HG03521 (cell line): ENCODE data around the gene ATG16L1.

ENCODE experiments used
- ATAC-seq: cut with Tn5 transposase; IDR thresholded peaks from one replicate; pipeline ENCODE4 v1.9.1; 2021; ENCODE audit warnings: mild to moderate bottlenecking, moderate library complexity; ENCODE audit not compliant: unreplicated experiment

Gene ATG16L1

DNA sequence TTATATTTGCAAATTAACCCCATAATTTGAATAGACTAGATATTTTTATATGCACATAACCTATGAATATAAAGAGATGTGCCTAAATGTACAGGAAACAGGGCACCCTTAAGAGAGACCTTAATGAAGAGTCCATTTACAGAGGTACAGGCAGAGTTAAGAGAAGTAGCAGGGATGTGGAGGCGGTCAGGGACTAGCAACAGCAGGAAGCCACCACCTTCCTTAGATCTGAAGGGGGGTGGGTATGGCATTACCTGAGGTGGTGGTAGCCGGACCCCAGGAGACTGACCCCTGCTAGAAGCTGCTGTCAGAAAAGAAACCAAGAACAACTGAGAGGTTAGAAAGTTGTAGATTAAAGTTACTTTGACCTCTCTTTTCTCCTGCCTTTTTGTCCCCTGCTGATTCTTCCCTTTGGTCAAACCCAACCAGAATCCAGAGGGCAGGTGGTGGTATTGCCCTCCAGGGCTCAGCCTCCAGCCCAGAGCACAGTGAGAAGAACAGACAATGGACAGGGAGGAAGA lies 24.9 kb upstream of the ATG16L1 start:
- ATAC-seq, result no peak

DNA sequence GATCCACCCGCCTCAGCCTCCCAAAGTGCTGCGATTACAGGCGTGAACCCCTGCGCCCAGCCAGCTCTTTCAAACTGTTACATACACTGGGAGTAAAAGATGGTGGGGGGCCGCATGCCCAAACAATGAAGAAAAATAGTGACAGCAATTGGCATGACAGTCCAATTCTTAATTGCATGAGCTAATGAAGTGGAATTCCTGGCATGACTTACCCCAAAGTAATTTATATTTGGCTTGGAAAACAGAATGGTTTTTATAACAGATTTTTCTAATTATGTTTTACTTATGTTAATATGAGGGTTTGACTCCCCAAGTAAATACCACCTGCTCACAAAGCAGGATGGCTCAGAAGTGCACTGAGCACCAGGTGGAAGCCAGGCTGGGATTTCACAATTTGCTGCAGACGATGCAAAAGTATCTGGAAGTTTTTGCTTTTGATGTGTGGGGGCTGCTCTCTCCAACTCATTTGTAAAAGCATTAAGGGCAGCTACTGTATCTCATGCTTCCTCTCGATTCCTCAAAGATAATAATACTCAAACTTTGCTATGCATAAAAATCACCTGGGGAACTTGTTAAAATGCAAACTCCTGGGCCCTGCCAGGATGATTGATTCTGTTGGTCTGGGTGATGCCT lies 24.0 kb upstream of the ATG16L1 start:
- ATAC-seq, result no peak

DNA sequence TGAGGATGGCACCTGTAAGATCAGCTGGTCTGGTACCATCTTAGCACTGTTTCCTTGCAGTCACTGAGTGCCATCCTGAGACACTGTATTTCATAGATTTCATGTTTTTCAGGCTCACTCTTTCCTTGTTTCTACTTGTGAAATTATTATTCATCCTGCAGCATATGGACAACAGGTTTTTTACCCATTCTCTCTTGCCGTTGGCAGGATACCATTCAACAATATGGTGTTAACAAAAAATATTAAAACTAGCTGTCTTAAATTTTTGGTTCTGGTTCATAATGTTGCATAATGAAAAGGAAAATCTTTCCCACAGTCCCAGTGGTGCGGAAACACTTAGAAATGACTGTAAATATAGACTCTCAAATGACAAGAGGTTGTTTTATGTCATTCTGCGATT lies 23.1 kb upstream of the ATG16L1 start:
- no peak for ATAC-seq

DNA sequence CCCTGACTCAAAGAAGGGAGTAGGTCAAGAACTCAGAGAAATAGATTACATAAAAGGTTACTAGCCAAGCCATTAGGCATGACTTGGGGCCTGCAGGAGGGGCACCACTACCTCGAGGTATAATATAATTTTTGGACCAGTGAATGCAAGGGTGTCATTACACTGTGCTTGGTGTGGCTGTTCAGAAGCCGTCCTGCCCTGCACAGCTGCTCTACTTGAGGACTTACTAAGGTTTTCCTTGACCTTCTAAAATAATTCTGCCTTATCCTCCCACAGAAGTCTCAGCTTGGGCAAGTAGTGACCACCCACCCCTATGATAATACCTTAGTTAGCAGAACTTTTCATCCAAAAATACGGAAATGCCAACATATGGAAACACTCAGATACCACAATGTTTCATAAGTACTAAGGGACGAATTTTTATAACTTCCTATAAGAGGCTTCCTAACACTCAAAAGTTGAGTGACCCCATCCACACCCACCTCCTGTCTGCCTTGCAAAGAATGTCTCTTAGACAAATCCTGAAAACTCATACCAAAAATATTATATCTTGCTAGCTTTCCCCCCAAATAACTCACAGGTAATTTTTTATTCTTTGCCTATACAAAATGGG lies 17.7 kb upstream of the ATG16L1 start:
- ATAC-seq, result no peak

DNA sequence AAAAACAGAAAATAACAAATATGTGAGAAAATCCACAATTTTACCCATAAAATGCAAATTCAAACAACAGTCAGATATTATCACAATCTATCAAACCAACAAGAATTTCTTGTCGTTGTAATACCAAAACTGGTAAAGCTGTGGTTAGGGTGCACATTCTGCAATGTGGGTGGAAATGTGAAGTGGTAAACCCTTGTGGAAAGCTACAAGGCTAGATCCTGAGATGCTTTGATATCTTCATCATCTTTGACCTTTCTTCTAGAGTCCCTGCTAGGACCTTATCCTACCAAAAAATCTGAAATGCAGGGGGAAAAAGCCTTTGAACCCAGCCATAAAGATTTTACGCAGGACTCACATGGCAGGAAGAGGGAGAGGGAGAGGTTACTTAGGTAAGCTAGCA lies 17.2 kb upstream of the ATG16L1 start:
- no peak for ATAC-seq

DNA sequence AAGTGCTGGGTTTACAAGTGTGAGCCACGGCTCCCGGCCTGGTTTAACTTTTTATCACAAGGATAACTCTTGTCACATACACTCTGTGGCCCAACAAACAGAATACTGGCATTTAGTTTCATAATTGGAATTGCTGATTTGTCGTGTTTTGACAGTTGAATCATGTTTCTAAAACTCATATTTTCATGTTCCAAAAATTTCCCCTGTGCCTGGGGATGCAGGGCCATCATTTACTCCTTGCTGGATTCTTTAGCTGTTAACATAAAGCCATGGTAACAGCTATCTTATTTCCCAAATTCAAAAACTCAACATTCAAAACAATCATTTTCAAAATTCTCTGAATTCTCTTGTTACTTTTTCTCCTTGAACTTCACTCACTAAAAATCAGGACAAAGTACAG lies 16.5 kb upstream of the ATG16L1 start:
- ATAC-seq, result no peak

DNA sequence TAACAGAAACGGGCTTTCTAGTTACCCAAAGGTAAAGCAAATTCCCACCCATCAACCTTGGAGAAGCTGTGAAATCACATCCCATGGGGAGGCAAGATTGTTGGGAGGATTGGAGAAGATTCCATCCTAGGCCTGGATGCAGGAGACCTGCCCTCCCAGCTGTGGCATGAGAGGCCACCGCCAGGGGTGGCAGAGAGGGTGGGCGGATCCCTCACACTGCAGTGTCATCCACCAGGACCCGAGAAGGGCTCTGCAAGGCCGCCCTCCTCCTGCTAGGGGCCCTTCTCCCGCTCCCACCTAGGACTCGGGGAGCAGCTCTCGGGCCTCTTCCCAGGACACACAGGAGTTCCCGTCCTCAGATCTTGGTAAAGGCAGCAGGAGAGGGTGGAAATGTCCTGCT lies 15.5 kb upstream of the ATG16L1 start:
- ATAC-seq, result no peak

DNA sequence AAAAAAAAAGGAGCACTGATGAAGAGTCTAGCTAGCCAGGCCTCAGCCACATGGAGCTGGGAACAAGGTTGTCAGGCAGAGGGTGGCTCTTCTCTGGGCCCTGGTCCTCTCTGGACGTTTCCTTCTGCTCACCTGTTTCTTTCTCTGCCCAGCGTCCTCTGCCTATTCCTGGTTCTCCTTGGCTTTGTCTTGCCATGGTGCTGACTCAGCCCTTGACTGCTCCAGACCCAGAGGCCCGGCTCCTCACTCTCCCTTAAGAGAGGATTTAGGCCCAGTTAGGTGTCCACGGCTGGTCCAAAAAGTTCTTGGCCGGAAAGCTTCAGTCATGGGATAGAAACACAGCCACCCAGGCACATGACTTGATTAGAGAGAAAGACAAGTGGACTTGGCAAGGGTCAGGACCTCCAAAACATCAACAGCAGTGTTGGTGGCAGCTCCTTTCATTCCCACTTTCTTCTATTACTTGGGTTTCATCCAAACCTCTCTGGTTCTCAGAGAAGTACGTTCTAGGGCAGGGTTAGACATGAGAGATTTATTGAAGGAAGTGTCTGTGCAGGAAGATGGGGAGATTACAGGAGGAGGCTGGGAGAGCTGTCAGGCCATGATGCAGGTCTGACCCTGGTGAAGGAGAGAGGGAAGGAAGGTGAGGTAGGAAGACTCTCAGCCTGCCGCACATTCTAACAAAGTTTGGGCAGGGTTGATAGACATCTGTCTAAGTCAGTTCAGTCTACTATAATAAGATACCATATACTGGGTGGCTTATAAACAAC lies 14.5 kb upstream of the ATG16L1 start:
- no peak for ATAC-seq

DNA sequence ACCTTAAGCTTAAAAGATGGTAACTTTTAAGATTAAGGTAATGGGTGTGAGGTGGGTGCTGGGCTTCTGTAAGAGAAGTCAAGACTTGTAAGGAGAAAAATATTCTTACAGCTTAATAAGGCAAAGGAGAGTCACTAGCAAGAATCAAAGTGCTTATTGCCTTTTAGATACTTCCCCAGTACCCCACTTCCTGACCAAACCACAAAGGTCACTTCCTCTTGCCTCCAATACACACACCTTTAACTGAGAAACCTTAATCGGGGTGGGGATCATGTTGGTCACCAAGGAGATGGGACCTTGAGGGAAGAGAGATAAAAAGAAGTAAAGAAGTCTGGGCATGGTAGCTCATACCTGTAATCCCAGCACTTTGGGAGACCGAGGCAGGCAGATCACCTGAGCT lies 10.6 kb upstream of the ATG16L1 start:
- no peak for ATAC-seq

DNA sequence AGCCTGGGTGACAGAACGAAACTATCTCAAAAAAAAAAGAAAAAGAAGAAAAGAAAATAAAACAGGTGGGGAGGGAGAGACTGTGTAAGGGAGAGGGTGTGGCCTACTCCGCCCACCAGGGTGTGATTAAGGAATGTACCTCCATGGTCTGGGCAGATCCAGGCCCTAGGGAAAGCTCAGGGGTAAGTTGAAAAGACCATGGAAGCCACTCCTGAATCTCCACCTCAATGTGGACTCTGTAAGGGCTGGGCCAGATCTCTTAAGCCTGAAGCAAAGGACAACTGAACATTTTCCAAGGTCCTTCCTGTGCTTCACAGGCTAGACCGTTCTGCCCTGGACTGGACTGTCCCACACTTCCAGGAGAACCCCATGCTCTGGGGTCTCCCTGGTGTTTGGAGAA lies 9.7 kb upstream of the ATG16L1 start:
- ATAC-seq, result no peak

DNA sequence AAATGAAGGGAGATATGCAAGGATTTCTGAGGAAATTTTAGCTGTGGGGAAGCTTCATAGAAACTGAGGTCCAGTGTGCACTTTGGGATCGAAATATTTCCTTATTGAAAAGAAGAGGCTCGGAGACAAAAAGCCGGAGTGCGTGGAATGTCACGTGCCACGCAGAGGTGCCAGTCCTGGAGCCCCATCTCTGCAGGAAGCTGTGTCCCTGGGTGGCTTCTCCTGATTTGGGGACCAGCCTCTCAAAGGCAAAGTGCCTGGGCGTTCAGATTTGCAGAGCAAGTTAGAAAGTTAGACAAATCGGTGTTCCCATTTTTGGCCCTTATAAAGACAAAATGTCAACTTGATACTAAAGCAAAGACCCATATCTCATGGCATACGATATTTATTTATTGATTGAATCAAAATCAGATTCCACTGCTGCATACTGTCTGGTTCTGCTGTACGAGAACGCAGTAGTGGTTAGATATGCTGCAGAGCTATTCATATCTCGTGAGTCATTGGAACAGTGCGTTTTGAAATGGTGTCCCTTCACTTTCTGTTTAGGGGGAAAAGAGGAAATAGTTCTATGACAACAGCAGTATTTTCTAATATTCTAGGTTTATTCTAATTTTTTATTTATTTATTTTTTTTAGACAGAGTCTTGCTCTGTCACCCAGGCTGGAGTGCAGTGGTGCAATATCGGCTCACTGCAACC lies 9.1 kb upstream of the ATG16L1 start:
- no peak for ATAC-seq

DNA sequence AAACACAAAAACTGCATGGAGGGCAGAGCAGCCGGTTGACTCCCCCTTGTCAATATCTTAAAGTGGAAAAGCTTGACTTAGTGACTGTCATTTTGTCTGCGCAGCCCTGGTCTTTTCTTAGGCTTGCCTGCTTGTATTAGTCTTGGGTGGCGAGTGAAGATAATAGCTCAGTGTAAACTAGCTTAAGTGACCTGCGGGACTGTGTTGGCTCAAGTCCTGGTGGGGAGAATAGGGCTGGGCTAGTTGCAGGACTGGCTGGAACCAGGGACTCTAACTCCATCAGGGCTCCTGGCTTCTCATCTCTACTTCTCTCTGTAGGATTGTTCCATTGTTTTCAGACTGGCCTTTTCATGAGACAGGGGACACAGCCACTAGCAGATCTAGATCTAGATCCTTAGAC lies 8.1 kb upstream of the ATG16L1 start:
- no peak for ATAC-seq

DNA sequence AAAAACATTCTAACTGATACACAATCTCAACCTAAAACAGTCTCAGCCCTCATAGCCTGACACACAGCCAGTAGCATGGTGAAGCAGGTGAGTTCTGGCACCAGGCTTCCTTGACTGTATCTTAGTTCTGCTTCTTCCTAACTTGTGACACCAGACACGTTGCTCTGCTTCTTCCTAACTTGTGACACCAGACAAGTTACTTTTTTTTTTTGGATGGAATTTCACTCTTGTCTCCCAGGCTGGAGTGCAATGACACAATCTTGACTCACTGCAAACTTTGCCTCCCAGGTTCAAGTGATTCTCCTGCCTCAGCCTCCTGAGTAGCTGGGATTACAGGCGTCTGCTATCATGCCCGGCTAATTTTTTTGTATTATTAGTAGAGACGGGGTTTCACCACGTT lies 6.7 kb upstream of the ATG16L1 start:
- ATAC-seq, result no peak

DNA sequence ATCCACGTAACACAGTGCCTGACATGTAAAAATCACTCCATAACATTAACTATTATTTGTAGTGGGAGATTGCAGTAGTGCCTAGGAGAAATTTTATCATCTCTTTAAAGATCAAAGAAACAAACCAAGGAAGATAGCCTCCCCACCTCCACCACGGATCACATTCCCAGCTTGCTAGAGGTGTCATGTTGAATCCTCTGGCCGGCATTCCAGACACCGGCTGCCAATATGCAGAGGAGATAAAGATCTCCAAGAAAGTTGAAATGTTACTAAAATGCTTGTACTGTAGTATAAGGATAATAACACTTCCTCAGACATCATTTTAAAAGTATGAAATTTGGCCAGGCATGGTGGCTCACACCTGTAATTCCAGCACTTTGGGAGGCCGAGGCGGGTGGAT lies 6.1 kb upstream of the ATG16L1 start:
- no peak for ATAC-seq

DNA sequence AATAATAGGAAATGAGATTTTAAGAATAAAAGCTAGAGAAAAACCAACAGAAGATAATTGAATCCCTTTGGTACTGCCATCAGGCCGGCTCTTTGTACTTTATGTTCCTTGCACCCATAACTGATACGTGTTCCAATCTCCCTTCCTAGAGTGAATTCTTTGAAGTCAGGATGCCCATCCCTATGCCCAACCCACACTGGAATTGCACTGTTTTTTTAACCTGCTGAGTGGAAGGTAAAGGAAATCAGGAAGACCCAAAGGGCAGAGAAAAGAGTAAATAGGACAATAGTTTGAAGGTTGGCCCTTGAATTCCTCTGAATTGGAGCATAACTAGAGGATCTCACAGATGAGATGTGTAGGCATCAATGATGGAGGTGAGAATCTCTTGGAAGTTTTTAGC lies 4.4 kb upstream of the ATG16L1 start:
- ATAC-seq, result no peak

DNA sequence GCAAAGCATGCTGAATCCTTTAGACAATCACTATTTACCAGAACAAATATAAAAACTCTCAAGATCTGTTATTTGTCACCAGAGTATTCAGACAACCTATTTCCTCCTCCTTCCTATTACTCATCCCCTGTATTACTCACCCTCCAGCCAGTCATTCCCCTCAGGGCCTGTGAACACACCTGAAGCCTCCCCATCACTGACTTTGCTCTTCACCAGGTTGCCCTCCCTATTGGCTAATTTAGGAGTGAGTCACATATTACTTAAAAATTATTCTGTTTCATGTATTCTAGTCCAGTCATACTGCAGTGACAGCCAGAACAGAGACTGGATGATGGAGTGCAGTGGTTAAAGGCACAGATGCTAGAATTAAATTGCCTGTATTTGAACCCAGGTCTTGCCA lies 3.7 kb upstream of the ATG16L1 start:
- no peak for ATAC-seq

DNA sequence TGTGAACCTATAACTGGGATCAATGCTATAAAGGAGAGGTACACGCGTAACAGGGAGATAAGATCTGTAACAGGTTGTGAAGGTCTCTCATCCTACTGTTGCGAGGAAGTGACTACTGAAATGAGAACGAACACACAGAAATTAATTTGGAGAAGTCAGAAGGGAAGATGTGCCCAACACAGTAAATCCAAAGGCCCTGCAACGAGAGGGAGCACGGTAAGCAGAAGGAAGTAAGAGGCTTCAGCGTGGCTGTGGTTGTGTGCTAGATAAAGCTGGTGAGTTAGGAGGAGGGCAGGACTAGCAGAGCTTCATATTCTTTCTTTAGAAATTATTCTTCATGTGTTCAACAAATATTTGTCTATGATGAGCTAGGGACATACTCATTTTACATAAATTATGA lies 2.5 kb upstream of the ATG16L1 start:
- no peak for ATAC-seq

DNA sequence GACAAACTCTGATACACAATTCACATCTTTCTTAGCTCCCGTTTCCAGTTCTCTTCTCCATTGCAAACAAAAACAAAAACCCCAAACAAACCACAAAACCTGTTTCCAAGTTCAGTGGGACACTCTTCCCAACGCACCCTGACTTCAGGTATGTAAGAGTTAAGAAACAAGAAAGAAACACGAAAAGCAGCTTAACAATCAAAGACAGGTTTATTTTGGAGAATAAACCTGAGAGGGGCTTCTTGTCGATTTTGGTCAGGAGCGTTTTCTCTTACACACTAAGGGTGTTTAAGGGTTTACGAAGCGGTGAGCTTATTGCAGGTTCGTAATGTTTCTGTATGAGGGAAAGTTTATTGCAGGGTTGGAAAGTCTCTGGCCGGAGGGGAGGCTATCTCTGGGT lies 905 bp upstream of the ATG16L1 start:
- ATAC-seq, result no peak

DNA sequence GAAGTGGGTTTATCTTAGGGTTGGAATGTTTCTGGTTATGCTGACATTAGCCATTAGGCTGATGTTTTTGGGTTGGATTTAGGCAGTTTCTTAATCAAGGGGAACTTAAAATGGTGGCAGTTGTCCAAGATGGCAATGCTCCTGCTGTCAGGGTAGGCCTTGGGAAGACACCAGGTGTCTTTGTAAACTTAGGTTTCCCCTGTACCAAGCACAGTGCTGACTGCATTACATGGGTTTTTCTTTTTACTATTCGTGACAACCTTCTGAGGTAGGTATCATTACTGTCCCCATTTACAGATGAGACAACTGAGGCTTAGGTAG lies 528 bp upstream of the ATG16L1 start:
- ATAC-seq, result no peak

DNA sequence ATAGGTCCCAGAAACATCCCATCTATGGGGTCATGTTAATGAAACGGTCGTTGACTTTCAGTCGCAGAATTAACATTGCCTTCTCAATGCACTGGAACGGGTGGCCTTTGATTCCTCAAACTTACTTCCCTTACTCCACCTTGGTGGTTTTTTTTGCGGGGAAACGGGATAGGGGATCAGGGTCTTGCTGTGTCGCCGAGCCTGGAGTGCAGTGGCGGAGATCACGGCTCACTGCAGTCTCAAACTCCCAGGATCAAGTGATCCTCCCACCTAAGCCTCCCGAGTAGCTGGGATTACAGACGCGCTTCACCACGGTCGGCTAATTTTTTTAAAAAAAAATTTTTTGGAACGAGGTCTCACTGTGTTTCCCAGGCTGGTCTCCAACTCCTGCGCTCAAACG lies 754 bp downstream of the ATG16L1 start:
- ATAC-seq, result no peak

DNA sequence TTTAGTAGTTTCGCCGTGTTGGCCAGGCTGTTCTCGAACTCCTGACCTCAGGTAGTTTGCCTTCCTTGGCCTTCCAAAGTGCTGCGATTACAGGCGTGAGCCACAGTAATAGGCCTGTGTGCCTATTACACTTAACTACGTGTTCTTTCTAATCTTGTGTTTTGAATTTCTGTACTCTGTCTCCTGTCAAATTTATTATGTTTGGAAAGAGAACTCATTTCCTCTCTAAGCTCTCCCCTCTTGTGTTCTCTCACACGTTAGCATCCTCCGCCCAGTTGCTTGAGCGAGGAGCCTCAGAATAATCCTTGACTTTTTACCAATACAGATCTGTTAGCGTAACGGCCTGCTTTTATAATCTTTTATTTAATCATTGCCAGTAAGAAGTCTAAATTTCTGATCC lies 3.7 kb downstream of the ATG16L1 start:
- ATAC-seq, result no peak

DNA sequence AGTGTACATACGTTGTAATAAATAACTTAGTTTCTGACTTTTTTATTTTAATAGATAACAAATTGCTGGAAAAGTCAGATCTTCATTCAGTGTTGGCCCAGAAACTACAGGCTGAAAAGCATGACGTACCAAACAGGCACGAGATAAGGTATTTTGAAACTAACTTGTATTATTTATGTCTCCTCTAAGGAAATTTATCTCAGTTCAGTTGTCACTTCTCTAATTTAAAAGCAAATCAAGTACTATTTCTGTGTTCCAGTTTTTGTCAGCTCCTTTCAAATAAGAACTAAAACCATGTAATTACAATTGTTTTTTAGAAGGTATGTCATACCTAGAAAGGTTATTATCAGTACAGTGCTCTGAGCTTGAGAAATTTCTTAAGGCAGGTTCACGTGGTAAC lies 4.6 kb downstream of the ATG16L1 start:
- no peak for ATAC-seq
